GM23248 (cell line): ENCODE results near the gene GJE1. TPM values are rescaled to one million over a fixed set of nuclear protein-coding genes. Genes with fewer than 3 reads are reported as not detected.
"Not testable (repeated sequence)": the region's sequence is repeated elsewhere in the genome, so short reads cannot be mapped to it uniquely, and the experiment has no call there.

Source experiments
- DNase-seq: peaks from one replicate; pipeline ENCODE4 v3.0.0-alpha.2; 2015
- H2AFZ ChIP-seq: fragments of 200-600 bp; sonication (generic); 2 replicates; pipeline ENCODE4 v1.6.1; 2016; ENCODE audit warnings: antibody characterized with exemption
- H3F3A ChIP-seq: fragments of 200-600 bp; sonication (generic); 2 replicates; pipeline ENCODE4 v1.6.1; 2016; ENCODE audit warnings: mild to moderate bottlenecking, antibody characterized with exemption, mixed run types; ENCODE audit not compliant: insufficient read depth
- H3K27ac ChIP-seq: fragments of 200-600 bp; sonication (generic); 2 replicates; pipeline ENCODE4 v1.5.1; 2016; ENCODE audit warnings: mild to moderate bottlenecking
- H3K27me3 ChIP-seq: fragments of 200-600 bp; sonication (generic); replicated peaks from 2 replicates; pipeline ENCODE4 v1.6.1; 2016; ENCODE audit warnings: mild to moderate bottlenecking; ENCODE audit not compliant: insufficient read depth
- H3K36me3 ChIP-seq: fragments of 200-600 bp; sonication (generic); 2 replicates; pipeline ENCODE4 v1.6.1; 2016; ENCODE audit warnings: low read depth, mild to moderate bottlenecking
- H3K4me1 ChIP-seq: fragments of 200-600 bp; sonication (generic); 2 replicates; pipeline ENCODE4 v1.6.1; 2016; ENCODE audit warnings: mild to moderate bottlenecking; ENCODE audit not compliant: insufficient read depth
- H3K4me2 ChIP-seq: fragments of 200-600 bp; sonication (generic); one replicate; pipeline ENCODE4 v1.6.1; 2016; ENCODE audit warnings: mild to moderate bottlenecking; ENCODE audit not compliant: unreplicated experiment
- H3K4me3 ChIP-seq: fragments of 200-600 bp; sonication (generic); 2 replicates; pipeline ENCODE4 v1.5.1; 2016; ENCODE audit warnings: mild to moderate bottlenecking
- H3K79me2 ChIP-seq: fragments of 200-600 bp; sonication (generic); 2 replicates; pipeline ENCODE4 v1.6.1; 2016; ENCODE audit warnings: mild to moderate bottlenecking; ENCODE audit not compliant: insufficient read depth
- H3K9ac ChIP-seq: fragments of 200-600 bp; sonication (generic); 2 replicates; pipeline ENCODE4 v1.6.1; 2016; ENCODE audit warnings: mild to moderate bottlenecking
- H3K9me2 ChIP-seq: fragments of 200-600 bp; sonication (generic); 2 replicates; pipeline ENCODE4 v1.6.1; 2016; ENCODE audit warnings: mixed run types, mild to moderate bottlenecking, moderate library complexity; ENCODE audit not compliant: insufficient read depth
- H3K9me3 ChIP-seq: fragments of 200-600 bp; sonication (generic); one replicate; pipeline ENCODE4 v1.6.1; 2017; ENCODE audit warnings: low read depth
- H4K20me1 ChIP-seq: fragments of 200-600 bp; sonication (generic); 2 replicates; pipeline ENCODE4 v1.6.0; 2016; ENCODE audit not compliant: insufficient read depth
- EZH2 ChIP-seq: fragments of 200-600 bp; sonication (generic); IDR thresholded peaks from 2 replicates; pipeline ENCODE4 v1.6.1; 2018; ENCODE audit warnings: antibody characterized with exemption, mild to moderate bottlenecking; ENCODE audit not compliant: insufficient read depth, poor library complexity, severe bottlenecking
- EZH2phosphoT487 ChIP-seq: fragments of 200-600 bp; sonication (generic); IDR thresholded peaks from 2 replicates; pipeline ENCODE4 v1.6.1; 2018; ENCODE audit warnings: antibody characterized with exemption, moderate library complexity, mild to moderate bottlenecking, low read depth; ENCODE audit not compliant: insufficient read depth
- WGBS, 2 experiments: methylation state at CpG; one replicate each; pipeline ENCODE4 v1.1.6; 2015 to 2017; ENCODE audit warnings: low lambda C conversion rate in 2 of 2, low coverage in 1 of 2; ENCODE audit errors: missing lambda C conversion rate in 2 of 2; 5-methylcytosine and 5-hydroxymethylcytosine counted together
- in situ Hi-C: fragments of 300-500 bp; cut with MboI; formaldehyde crosslinking; loops from 2 replicates; pipeline ENCODE4 v1.15.0; 2020
- polyA plus RNA-seq: library from polyadenylated mRNA; unstranded; fragments of >200 nt; fragmentation: Nextera tagmentation; extraction: Ambion mirVana; gene quantifications from 2 replicates; pipeline ENCODE4 v1.2.1, GENCODE V29; 2016
- total RNA-seq: library from RNA; depleted of rRNA; stranded (reverse); fragments of >200 nt; shearing (Covaris generic); gene quantifications from 2 replicates; pipeline ENCODE4 v1.2.3, GENCODE V29; 2014; rRNA removed

GJE1 gene, protein sequence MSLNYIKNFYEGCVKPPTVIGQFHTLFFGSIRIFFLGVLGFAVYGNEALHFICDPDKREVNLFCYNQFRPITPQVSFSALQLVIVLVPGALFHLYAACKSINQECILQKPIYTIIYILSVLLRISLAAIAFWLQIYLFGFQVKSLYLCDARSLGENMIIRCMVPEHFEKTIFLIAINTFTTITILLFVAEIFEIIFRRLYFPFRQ
- total RNA-seq (not detected in 2 replicates), polyA plus RNA-seq (not detected in 2 replicates)

- 27 to 59% methylated on average over 1 of the region's 1 CpG for WGBS, 2 experiments
- H3F3A ChIP-seq, result no peaks in the 10 kb centered on the region
- H3K4me3 ChIP-seq, result no peak within 1 kb of the TSS
- no peaks in the 10 kb centered on the region for H3K4me1 ChIP-seq
- in situ Hi-C loops, result no loop called here
- H3K27ac ChIP-seq, result no peak within 1 kb of the TSS
- TF ChIP-seq EZH2phosphoT487, result no peak
- TF ChIP-seq EZH2, result no peak
- no peaks in the 10 kb centered on the region for H3K27me3 ChIP-seq
- H3K9ac ChIP-seq, result no peak within 1 kb of the TSS
- no peak within 1 kb of the TSS for H2AFZ ChIP-seq
- no peak for DNase-seq
- no peak within 1 kb of the TSS for H3K4me2 ChIP-seq
- H3K9me3 ChIP-seq, result no peaks in the 10 kb centered on the region
- H4K20me1 ChIP-seq, result no peaks in the 10 kb centered on the region
- no peaks in the 10 kb centered on the region for H3K9me2 ChIP-seq
- no peaks in the 10 kb centered on the region for H3K79me2 ChIP-seq
- no peaks in the 10 kb centered on the region for H3K36me3 ChIP-seq
These were observed at the start of gene GJE1 for GRCh38 chr6:142132625-142133024. Gene GJE1 (plus strand): TSS chr6:142132925. CDS start chr6:142133159, 234 bp downstream.

- no peaks in the 10 kb centered on the region for H3K79me2 ChIP-seq
- no peak for DNase-seq
- no peak overlapping the region for H3K27ac ChIP-seq
- 24 to 28% methylated on average over 48 to 49 of the region's 49 CpGs for WGBS, 2 experiments
- H3K9ac ChIP-seq, result no peak overlapping the region
- no peak for TF ChIP-seq EZH2phosphoT487
- no peak for TF ChIP-seq EZH2
- peaks cover 6% of the 10 kb centered on the region; the same call in 1 of the 2 replicates for H3K27me3 ChIP-seq
- H2AFZ ChIP-seq, result no peak overlapping the region
- H3K36me3 ChIP-seq, result no peaks in the 10 kb centered on the region
- H3K9me3 ChIP-seq, result no peaks in the 10 kb centered on the region
- H3K4me3 ChIP-seq, result no peak overlapping the region
- H4K20me1 ChIP-seq, result no peaks in the 10 kb centered on the region
- H3F3A ChIP-seq, result no peaks in the 10 kb centered on the region
- in situ Hi-C loops, result no loop called here
- no peak overlapping the region for H3K4me2 ChIP-seq
- no peaks in the 10 kb centered on the region for H3K9me2 ChIP-seq
- no peaks in the 10 kb centered on the region for H3K4me1 ChIP-seq
These were observed 44.5 kb upstream of the GJE1 start for GRCh38 chr6:142087950-142088857.

DNA sequence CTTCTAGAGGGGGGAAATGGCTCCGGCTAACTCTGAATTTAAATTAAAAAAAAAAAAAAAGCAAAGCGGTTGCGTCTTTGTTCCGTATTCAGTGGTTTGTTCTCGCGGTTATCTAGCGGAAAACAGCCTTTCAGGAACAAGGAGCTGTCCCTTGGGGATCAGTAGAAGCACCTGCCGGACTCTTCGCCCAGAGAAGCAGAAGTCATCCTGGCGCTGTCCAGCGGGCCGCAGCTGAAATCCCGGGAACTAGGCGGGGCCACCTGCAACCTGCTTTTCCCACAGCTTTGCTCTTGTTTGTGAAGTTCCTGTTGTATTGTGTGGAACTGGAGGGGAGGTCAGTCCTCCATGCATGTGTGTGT lies 43.9 kb upstream of the GJE1 start:
- 4 to 8% methylated on average over 13 of the region's 14 CpGs for WGBS, 2 experiments
- Histone ChIP-seq H3K79me2 (no peaks in the 10 kb centered on the region), H2AFZ (no peak overlapping the region), H3K4me2 (no peak overlapping the region), H3K4me3 (no peak overlapping the region), H3K27ac (no peak overlapping the region), H3K9me2 (no peaks in the 10 kb centered on the region), H3K27me3 (peaks cover 6% of the 10 kb centered on the region; the same call in 1 of the 2 replicates), H3K9ac (no peak overlapping the region), H3K9me3 (no peaks in the 10 kb centered on the region), H3F3A (no peaks in the 10 kb centered on the region), H3K4me1 (no peaks in the 10 kb centered on the region), H3K36me3 (no peaks in the 10 kb centered on the region), H4K20me1 (no peaks in the 10 kb centered on the region)
- in situ Hi-C loops, result no loop called here
- no peak for TF ChIP-seq EZH2phosphoT487
- TF ChIP-seq EZH2, result no peak
- DNase-seq, result peak; percentile 66

DNA sequence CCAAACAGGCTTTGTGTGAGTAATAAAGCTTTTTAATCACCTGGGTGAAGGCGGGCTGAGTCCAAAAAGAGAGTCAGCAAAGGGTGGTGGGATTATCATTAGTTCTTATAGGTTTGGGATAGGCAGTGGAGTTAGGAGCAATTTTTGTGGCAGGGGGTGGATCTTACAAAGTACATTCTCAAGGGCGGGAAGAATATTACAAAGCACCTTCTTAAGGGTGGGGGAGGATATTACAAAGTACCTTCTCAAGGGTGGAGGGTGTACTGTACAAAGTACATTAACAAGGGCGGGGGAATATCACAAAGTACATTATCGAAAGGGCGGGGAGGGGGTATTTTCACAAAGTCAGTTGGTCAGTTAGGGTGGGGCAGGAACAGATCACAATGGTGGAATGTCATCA lies 27.9 kb upstream of the GJE1 start:
- in situ Hi-C loops, result loop anchor here (25.0 kb wide), 1 partner anchor 418 kb away; no protein-coding TSS in a partner anchor
- H3K36me3 ChIP-seq, H3K27me3 ChIP-seq, H3K4me2 ChIP-seq, H3K9ac ChIP-seq, H3K4me1 ChIP-seq, H3K9me2 ChIP-seq, H3K79me2 ChIP-seq, H3K27ac ChIP-seq, DNase-seq, H2AFZ ChIP-seq, H3K4me3 ChIP-seq, H3F3A ChIP-seq, H4K20me1 ChIP-seq, H3K9me3 ChIP-seq: not testable (repeated sequence)
- 85 to 88% methylated on average over 5 of the region's 5 CpGs for WGBS, 2 experiments

DNA sequence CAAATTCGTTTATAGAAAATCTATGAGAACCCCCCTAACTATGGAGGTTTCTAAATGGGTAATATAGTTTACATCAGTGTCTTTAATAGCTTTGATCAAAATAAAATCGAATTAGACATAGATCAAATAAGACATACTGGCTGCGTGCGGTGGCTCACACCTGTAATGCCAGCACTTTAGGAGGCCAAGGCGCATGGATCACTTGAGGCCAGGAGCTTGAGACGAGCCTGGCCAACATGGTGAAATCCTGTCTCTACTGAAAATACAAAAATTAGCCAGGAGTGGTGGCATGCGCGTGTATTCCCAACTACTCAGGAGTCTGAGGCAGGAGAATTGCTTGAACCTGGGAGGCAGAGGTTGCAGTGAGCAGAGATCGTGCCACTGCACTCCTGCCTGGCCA lies 21.9 kb upstream of the GJE1 start:
- H4K20me1 ChIP-seq, H3F3A ChIP-seq, H3K27me3 ChIP-seq, DNase-seq, H3K36me3 ChIP-seq, H3K9me2 ChIP-seq, H3K4me2 ChIP-seq, H3K27ac ChIP-seq, H3K9ac ChIP-seq, H2AFZ ChIP-seq, H3K9me3 ChIP-seq, H3K4me1 ChIP-seq, H3K4me3 ChIP-seq, H3K79me2 ChIP-seq: not testable (repeated sequence)
- 89 to 90% methylated on average over 9 of the region's 9 CpGs for WGBS, 2 experiments
- in situ Hi-C loops, result loop anchor here (25.0 kb wide), 1 partner anchor 424 kb away; no protein-coding TSS in a partner anchor
